Astrocyte (in vitro differentiated cells and primary cell): ENCODE results near the gene GNG2.

ENCODE experiments used
- EZH2 ChIP-seq: IDR thresholded peaks from 2 replicates; pipeline ENCODE4 v1.6.1; 2012; ENCODE audit warnings: mild to moderate bottlenecking, low read length, inconsistent platforms; ENCODE audit not compliant: insufficient read depth
- TF ChIP-seq, protein P1 (sequence below): IDR thresholded peaks from 2 replicates; pipeline ENCODE4 v1.5.1; 2011; ENCODE audit warnings: low read depth, mild to moderate bottlenecking, inconsistent platforms, low read length, moderate library complexity; ENCODE audit not compliant: insufficient read depth

DNA sequence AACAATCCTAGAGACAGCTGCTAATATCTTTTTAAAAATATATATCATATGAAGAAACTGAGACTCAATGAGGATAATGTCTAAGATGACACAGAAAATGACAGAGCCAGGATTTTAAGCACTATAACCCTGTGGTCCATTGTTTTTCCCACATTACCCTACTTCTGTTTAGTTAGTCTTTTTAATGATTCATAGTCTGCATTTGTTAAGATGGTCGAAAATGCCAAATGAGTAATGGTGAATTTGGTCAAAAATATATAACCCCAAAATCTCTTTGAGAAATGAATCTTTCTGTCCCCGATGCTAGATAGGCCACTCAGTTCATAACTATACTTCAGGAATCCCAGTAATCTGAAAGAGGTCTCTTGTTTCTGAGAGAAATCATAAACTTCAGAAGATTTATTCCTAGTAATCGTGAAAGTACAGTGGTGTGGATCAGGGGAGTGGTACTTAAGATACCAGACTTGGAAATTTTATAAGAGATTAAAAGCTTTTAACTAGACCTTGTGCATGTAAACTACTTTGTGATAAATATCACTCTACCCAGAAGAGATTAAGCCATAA lies 139.7 kb downstream of the GNG2 start:
- TF ChIP-seq, protein P1, sequence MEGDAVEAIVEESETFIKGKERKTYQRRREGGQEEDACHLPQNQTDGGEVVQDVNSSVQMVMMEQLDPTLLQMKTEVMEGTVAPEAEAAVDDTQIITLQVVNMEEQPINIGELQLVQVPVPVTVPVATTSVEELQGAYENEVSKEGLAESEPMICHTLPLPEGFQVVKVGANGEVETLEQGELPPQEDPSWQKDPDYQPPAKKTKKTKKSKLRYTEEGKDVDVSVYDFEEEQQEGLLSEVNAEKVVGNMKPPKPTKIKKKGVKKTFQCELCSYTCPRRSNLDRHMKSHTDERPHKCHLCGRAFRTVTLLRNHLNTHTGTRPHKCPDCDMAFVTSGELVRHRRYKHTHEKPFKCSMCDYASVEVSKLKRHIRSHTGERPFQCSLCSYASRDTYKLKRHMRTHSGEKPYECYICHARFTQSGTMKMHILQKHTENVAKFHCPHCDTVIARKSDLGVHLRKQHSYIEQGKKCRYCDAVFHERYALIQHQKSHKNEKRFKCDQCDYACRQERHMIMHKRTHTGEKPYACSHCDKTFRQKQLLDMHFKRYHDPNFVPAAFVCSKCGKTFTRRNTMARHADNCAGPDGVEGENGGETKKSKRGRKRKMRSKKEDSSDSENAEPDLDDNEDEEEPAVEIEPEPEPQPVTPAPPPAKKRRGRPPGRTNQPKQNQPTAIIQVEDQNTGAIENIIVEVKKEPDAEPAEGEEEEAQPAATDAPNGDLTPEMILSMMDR: no peak
- TF ChIP-seq EZH2: no peak
